ENCODE data around the gene ENDOV.

ENDOV gene

GRCh38 chr17:80432961-80433550, 18.1 kb downstream of the ENDOV start:
- no peak for DNase-seq

DNA sequence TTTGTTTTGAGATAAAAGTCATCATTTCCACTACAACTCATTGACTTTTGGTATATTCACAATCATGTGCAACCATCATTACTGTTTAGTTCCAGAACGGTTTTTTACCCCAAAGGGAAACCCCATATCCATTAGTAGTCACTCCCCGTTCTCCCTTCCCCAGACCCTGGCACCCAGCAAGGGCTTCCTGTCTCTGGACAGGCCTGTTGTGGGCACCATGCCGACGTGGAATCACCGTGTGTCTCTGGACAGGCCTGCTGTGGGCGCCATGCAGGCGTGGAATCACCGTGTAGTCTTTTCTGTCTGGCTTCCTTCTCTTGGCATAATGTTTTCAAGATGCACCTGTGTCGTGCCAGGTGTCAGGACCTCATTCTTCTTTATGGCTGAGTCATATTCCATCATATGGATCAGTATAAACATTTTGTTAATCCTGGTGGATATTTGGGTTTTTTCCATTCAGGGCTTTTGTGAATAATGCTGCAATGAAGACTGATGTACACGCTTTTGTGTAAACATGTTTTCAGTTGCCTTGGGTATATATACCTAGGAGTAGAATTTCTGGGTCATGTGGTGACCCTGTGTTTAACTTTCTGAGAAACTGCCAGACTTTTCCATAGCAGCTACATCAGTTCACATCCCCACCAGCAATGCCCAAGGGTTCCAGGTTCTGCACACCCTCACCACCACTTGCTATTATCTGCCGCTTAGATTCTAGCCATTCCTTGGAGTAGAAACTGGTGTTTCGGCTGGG, 19.1 kb downstream of the ENDOV start:
- DNase-seq = no peak

- no peak for DNase-seq
Observed at GRCh38 chr17:80437532-80437931, 22.6 kb downstream of the ENDOV start.

DNA sequence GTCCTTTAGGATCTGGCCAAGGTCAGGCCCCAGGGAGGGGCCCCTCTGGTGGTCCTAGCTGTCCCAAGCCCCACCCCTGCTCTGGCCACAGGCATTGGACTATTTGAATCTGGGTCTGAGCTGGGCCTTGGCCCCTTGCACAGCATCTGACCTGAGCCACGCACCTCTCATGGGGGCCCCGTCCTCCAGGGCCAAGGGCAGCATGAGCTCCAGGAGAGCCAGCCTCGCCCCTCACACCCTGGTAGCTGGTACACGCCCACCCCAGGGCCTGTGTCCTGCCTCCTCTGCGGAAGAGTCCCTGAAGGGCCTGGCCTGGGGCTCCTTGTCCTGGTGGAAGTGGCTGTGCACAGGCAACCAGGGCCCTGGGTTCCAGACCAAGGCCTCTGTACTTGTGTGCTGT, 23.8 kb downstream of the ENDOV start:
- DNase-seq = no peak

- DNase-seq = no peak
Observed at GRCh38 chr17:80439499-80439898, 24.5 kb downstream of the ENDOV start.

GRCh38 chr17:80441133-80441578, 26.2 kb downstream of the ENDOV start:
- DNase-seq = no peak

DNA sequence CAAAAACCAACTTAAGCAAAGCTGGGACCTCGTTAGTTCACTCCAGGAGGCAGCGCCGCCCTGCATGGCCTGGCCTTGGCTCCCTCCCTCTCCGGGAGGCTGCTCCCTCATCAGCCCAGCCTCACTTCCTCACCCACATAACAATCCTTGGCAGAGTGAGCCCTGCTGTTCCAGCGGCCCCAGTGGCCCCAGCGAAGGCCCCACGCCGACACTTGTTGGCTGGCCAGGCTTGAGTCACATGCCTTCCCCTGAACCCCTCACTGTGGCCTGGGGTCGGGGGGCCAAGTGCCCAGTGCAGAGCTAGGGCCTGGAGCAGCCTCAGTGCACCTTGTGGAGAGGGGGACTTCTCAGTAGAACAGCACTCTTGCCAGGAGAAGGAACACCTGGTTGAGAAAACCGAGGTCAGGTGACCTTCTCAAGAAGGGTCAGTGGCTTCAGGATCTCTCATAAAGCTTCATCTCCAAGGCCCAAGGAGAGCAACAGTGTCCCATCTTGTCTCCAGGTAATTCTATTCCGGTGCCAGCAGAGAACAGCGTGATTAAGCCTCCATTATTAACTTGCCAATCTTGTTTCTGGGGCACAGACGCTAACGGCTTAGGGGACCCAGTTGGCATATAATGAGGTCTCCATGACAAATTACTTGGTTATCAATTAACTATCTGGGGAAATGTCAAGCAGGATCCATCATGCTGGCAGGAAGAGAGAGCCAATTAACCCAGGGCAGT, 26.8 kb downstream of the ENDOV start:
- DNase-seq = no peak

DNA sequence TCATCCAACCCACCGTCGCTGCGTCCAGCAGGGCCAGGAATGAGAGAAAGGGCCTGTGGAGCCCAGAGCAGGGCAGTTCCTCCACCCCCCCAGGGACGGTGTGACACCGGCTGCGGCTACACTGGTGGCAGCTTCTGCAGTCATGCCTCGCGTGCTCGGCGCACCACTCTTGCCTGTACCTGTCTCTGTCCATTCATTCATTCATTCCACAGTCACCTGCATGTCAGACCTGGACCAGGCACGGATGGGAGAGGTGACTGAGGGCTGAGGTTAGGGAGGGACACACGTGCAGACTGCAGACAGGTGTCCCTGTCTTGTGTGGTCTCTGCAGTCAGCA, 27.3 kb downstream of the ENDOV start:
- no peak for DNase-seq

DNA sequence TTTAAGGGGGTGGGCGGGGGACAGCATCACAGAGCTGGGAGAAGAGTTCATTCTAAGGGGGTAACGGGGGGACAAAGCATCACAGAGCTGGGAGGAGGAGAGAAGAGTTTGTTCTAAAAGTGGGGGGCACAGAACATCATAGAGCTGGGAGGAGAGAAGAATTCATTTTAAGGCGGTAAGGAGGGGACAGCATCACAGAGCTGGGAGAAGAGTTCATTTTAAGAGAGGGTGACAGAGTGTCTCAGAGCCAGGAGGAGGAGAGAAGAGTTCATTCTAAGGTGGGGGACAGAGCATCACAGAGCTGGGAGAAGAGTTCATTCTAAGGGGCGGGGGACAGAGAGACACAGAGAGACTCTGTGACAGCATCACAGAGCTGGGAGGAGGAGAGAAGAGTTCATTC, 27.8 kb downstream of the ENDOV start:
- no peak for DNase-seq

- DNase-seq = no peak
Observed at GRCh38 chr17:80443498-80443897, 28.5 kb downstream of the ENDOV start.

DNA sequence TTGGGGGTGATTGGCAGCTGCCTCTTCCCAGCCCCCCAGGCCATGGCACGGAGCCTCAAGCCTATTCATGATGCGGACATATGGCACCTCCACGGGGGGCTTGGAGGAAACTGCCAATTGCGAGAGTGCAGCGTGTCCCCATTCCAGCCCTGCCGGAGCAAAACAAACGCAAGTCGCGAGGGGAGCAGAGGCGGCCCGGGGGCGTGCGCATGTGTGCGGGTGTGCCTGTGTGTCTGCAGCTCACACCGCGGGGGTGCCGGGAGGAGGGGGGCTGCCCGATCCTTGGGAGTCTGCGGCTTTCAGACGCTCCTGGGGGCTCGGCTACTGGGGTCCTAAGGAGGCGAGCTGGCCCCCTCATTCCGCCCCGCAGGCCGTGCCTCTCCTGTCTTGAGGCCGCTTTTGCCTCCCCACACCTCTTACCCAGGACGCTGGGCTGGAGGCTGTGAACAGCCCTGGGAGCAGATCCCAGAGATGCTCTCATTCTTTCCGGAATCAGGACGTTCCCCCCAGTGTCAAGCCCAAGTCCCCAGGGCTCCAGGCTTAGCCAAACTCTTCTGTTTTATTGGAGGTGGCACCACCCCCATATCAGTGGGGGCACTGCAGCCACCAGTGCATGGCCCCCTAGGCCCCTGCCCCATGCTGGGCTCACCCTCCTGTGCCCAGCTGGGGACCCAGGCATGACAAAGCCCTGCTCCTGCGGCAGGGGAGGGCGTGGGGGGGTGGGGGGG, 29.1 kb downstream of the ENDOV start:
- no peak for DNase-seq

DNA sequence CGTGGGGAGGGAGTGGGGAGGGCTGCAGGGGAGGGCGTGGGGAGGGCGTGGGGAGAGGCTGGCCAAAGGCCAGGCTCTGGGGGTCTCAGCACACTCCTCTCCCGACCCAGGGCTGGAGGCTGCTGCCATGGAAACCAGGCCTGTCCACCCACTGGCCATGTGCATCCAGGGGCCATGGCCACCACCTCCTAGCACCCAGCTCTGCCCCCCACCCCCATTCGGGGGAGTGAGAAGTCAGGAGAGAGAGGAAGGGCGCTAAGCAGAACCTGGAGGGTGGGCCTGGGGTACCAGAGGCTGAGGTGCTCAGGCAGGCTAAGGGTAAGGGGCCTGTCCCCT, 29.6 kb downstream of the ENDOV start:
- DNase-seq = no peak

DNA sequence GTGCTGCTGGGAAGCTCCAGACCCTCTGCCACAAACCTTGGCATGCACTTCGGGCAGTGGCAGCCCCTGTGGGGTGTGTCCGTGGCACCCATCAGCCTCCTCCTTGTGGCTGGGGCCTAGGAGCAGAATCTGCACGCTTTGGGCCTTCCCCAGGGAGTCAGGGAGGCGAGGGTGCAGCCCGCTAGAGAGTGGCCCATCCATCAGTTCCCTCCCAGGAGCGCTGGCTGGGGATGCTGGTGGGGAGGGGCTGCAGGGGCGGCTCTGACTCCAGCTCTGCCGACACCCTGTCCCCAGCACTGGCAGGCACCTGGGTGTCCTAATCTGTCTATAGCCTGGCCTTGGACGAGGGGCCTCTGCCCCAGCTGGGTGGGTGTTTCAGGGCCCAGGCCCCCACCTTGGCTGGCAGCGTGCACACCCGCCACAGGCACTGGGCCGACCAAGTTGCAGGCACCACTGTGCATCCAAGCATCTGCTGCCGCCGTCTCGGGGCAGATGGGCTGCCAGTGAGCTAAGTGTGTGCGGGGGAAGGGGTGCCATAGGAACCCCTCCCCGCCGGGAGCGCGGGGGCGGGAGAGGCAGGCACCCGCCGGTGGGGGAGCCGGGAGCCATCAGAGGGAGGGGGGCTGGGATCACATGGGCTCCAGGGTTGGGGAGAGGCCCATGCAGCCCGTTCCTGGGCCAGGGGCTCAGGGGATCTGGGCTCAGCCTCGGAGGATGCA, 30.2 kb downstream of the ENDOV start:
- DNase-seq = no peak

DNA sequence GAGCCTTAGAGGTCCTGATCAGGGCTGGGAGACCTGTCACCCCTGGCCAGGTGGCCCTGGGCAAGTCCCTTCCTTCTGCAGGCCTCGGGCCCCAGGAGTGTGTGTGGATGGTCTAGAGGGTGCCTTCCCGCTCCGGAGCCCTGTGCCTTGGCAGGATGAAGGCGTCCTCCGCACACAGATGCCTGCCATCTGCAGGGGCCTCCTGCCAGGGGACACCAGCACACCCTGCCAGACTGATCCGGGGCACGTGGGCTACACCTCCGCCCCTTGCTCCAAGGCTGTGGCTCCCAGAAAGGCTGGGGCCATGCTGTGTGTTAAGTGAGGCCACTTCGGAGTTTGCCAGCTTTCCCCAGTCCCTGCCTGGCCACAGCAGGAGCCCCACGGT, 30.8 kb downstream of the ENDOV start:
- DNase-seq = no peak

DNA sequence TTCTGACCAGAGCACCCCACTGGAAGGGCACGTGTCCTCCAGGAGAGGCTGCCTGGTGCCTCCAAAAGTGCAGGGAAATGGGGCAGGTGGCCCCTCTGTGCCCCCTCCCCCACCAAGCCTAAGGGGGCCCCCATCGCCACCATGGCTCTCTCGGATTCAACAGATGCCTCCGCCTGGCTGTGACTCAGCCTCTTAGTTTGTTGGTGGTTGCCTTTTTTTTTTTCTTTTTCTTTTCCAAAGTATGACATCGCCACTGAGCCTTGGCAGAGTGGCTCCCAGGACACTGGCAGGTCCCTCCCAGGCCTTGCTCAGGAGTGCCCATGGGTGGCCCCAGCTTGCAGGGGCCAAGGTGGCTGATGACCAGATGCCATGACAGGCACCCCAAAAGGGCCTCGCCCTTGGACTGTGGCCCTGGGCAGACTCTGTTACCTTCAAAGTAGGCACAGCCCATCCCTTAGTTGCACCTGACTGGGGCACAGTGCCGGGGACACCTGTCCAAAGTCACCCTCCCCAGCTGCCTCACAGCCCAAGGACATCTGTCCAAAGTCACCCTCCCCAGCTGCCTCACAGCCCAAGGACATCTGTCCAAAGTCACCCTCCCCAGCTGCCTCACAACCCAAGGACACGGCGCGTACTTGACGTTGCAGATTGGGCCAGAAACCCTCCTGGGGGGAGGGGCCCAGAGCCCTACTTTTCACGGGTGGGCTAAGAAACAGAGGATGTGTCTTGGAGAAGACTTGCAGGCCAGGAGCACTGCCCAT, 31.9 kb downstream of the ENDOV start:
- no peak for DNase-seq

GRCh38 chr17:80447790-80448189, 32.8 kb downstream of the ENDOV start:
- DNase-seq = no peak

DNA sequence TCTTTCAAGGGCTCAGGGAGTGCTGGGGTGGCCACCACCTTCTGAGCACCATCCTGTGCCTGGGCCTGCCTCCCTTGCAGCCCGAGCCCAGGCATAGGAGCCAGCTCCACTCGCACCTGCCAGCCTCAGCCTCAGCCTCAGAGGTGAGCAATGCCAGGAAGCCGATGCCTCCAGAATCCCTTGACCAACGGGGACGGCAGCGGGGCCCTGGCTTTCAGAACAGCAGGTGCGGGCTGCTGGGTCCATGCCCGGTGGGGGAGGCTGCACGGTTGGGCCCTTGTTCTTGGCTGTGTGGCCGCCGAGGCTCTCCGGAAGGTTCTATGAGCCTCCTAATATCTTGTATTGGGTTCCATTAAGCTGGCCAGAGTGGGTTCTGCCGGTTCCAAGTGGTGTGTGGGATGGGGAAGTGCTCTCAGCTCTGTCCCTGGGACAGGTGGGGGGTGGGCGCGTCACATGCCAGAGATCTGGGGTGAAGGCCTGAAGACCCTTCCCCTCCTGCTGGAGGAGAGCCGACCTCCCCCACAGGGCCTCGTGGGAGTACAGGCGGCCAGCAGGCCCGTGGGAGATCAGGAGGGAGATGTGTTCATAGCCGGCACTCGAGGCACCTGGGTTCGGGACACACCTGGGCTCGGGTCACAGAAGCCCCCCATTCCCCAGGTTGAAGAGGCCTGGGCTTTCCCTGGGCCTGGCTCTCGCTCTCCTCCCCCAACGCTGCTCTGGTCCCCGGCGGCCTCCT, 34.4 kb downstream of the ENDOV start:
- DNase-seq = no peak

GRCh38 chr17:80449930-80450576, 35.1 kb downstream of the ENDOV start:
- DNase-seq = no peak

GRCh38 chr17:80451104-80451775, 36.3 kb downstream of the ENDOV start:
- DNase-seq = no peak

DNA sequence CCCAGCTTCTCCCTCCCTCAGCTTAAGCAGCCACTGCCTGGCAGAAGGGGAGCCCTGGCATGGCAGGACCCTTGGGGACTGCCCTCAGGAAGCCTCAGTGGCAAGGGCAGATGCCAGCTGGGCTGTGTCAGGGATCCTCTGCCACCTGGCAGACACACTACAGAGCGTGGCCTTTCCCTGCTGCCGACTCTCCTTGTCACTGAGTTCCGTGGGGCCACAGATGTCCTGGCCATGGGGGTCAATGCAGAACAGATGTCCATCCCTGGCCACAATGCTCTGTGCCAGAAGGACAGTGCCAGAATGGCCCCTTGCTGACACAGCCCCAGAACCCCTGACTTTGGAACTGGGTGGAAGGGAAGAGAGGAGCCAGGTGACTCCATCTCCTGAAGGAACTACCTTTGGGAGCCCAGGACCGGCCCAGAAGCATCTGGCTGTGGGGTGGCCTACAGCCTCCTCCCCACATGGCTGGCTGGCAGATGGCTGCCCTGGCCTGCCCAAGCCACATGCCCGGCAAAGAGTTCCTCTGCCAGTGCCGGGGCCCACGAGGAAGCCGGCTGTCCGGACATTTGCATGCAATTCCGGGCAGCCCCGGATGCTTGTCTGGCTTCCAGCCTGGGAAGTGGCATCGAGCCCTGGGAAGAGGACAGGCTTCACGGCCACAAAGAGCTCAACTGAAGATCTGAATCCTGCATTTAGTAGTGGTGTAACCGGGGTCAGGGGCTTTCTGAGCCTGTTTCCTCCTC, 37.4 kb downstream of the ENDOV start:
- no peak for DNase-seq
